Measurements from ENCODE around the gene SCARF2. TPM values are rescaled to one million over a fixed set of nuclear protein-coding genes. Genes with fewer than 3 reads are reported as not detected.
"Not testable (repeated sequence)": the region's sequence is repeated elsewhere in the genome, so short reads cannot be mapped to it uniquely, and the experiment has no call there.

The SCARF2 gene
- total and polyA plus RNA-seq, 9 donors = 8.9 to 22.9 (median 19.7) TPM

- H3K27me3 ChIP-seq (ENCODE audit: control insufficient read depth, insufficient read depth, low read length) = peaks cover 5% of the 10 kb centered on the region
- DNase-seq = no peak
- H3K4me1 ChIP-seq (ENCODE audit: control insufficient read depth, insufficient read depth, low read length) = no peaks in the 10 kb centered on the region
- H3K4me3 ChIP-seq (ENCODE audit: low read length) = no peak overlapping the region
- no peak overlapping the region for H3K27ac ChIP-seq (ENCODE audit: low read length)
- WGBS (ENCODE audit: insufficient coverage) = 91% methylated on average over 5 of the region's 9 CpGs
- no peaks in the 10 kb centered on the region for H3K9me3 ChIP-seq (replicated peaks; ENCODE audit: control insufficient read depth, low read depth, low read length)
- no peaks in the 10 kb centered on the region for H3K36me3 ChIP-seq (ENCODE audit: control insufficient read depth, insufficient read depth, low read length)
Measured at GRCh38 chr22:20383538-20383937, 54.1 kb downstream of the SCARF2 start.

GRCh38 chr22:20380486-20380885, 57.1 kb downstream of the SCARF2 start:
- Histone ChIP-seq H3K27ac (ENCODE audit: low read length) (no peak overlapping the region), H3K36me3 (ENCODE audit: control insufficient read depth, insufficient read depth, low read length) (no peaks in the 10 kb centered on the region), H3K4me1 (ENCODE audit: control insufficient read depth, insufficient read depth, low read length) (no peaks in the 10 kb centered on the region), H3K27me3 (ENCODE audit: control insufficient read depth, insufficient read depth, low read length) (peaks cover 3% of the 10 kb centered on the region), H3K4me3 (ENCODE audit: low read length) (no peak overlapping the region), H3K9me3 (replicated peaks; ENCODE audit: control insufficient read depth, low read depth, low read length) (no peaks in the 10 kb centered on the region)
- DNase-seq = no peak
- 8% methylated on average over 1 of the region's 1 CpG for WGBS (ENCODE audit: insufficient coverage)

- not testable (repeated sequence) for DNase-seq; H3K9me3 ChIP-seq (replicated peaks; ENCODE audit: control insufficient read depth, low read depth, low read length); H3K4me3 ChIP-seq (ENCODE audit: low read length); H3K27ac ChIP-seq (ENCODE audit: low read length); H3K27me3 ChIP-seq (ENCODE audit: control insufficient read depth, insufficient read depth, low read length); H3K4me1 ChIP-seq (ENCODE audit: control insufficient read depth, insufficient read depth, low read length); H3K36me3 ChIP-seq (ENCODE audit: control insufficient read depth, insufficient read depth, low read length)
- WGBS (ENCODE audit: insufficient coverage) = no CpG with 5 or more reads among the region's 5 CpGs
Measured at GRCh38 chr22:20378684-20379083, 58.9 kb downstream of the SCARF2 start.

GRCh38 chr22:20378110-20378509, 59.5 kb downstream of the SCARF2 start:
- no peaks in the 10 kb centered on the region for H3K9me3 ChIP-seq (replicated peaks; ENCODE audit: control insufficient read depth, low read depth, low read length)
- no peak for DNase-seq
- H3K4me1 ChIP-seq (ENCODE audit: control insufficient read depth, insufficient read depth, low read length) = no peaks in the 10 kb centered on the region
- WGBS (ENCODE audit: insufficient coverage) = 80% methylated on average over 3 of the region's 4 CpGs
- H3K27me3 ChIP-seq (ENCODE audit: control insufficient read depth, insufficient read depth, low read length) = no peaks in the 10 kb centered on the region
- no peaks in the 10 kb centered on the region for H3K36me3 ChIP-seq (ENCODE audit: control insufficient read depth, insufficient read depth, low read length)
- no peak overlapping the region for H3K4me3 ChIP-seq (ENCODE audit: low read length)
- H3K27ac ChIP-seq (ENCODE audit: low read length) = no peak overlapping the region

GRCh38 chr22:20376983-20377382, 60.6 kb downstream of the SCARF2 start:
- not testable (repeated sequence) for DNase-seq; H3K4me3 ChIP-seq (ENCODE audit: low read length); H3K9me3 ChIP-seq (replicated peaks; ENCODE audit: control insufficient read depth, low read depth, low read length); H3K36me3 ChIP-seq (ENCODE audit: control insufficient read depth, insufficient read depth, low read length); H3K27ac ChIP-seq (ENCODE audit: low read length); H3K27me3 ChIP-seq (ENCODE audit: control insufficient read depth, insufficient read depth, low read length); H3K4me1 ChIP-seq (ENCODE audit: control insufficient read depth, insufficient read depth, low read length)
- WGBS (ENCODE audit: insufficient coverage) = 92% methylated on average over 4 of the region's 11 CpGs

- not testable (repeated sequence) for DNase-seq
- no CpG with 5 or more reads among the region's 8 CpGs for WGBS (ENCODE audit: insufficient coverage)
Measured at GRCh38 chr22:20376281-20376680, 61.3 kb downstream of the SCARF2 start.

More at GRCh38 chr22:20376281-20376680, 61.3 kb downstream of the SCARF2 start:
- not testable (repeated sequence) for H3K4me3 ChIP-seq (ENCODE audit: low read length); H3K36me3 ChIP-seq (ENCODE audit: control insufficient read depth, insufficient read depth, low read length); H3K4me1 ChIP-seq (ENCODE audit: control insufficient read depth, insufficient read depth, low read length); H3K27me3 ChIP-seq (ENCODE audit: control insufficient read depth, insufficient read depth, low read length); H3K27ac ChIP-seq (ENCODE audit: low read length); H3K9me3 ChIP-seq (replicated peaks; ENCODE audit: control insufficient read depth, low read depth, low read length)

Other genes starting within 250 kb of the SCARF2 start
- 7.3 TPM for gene RTN4R, start 169.5 kb downstream of the SCARF2 start, total RNA-seq
- gene RTN4R, start 169.5 kb downstream of the SCARF2 start, polyA plus RNA-seq (ENCODE audit: insufficient read depth in 1 of 8, insufficient read length in 8 of 8, low replicate concordance in 1 of 8) = 10 to 100 TPM in 7 of 8 donors, 1 to 10 TPM in 1; 9.2 to 19.0 (median 13.9) TPM
- gene DGCR6L, start 117.8 kb downstream of the SCARF2 start, total RNA-seq = 72.1 TPM
- gene DGCR6L, start 117.8 kb downstream of the SCARF2 start, polyA plus RNA-seq (ENCODE audit: insufficient read depth in 1 of 8, insufficient read length in 8 of 8, low replicate concordance in 1 of 8) = 100 to 1,000 TPM in 2 of 8 donors, 10 to 100 TPM in 6; 60.9 to 152 (median 81.1) TPM
- gene ZNF74, start 43.7 kb downstream of the SCARF2 start, total RNA-seq = 12.6 TPM
- gene ZNF74, start 43.7 kb downstream of the SCARF2 start, polyA plus RNA-seq (ENCODE audit: insufficient read depth in 1 of 8, insufficient read length in 8 of 8, low replicate concordance in 1 of 8) = 10 to 100 TPM; 11.7 to 24.4 (median 16.9) TPM
- 37.4 TPM for gene KLHL22, start 58.0 kb upstream of the SCARF2 start, total RNA-seq
- gene KLHL22, start 58.0 kb upstream of the SCARF2 start, polyA plus RNA-seq (ENCODE audit: insufficient read depth in 1 of 8, insufficient read length in 8 of 8, low replicate concordance in 1 of 8) = 10 to 100 TPM; 31.3 to 39.9 (median 34.6) TPM
- gene MED15, start 69.8 kb upstream of the SCARF2 start, total RNA-seq = 15.3 TPM
- 10 to 100 TPM; 33.2 to 52.4 (median 42.9) TPM for gene MED15, start 69.8 kb upstream of the SCARF2 start, polyA plus RNA-seq (ENCODE audit: insufficient read depth in 1 of 8, insufficient read length in 8 of 8, low replicate concordance in 1 of 8)

All from muscle of leg (tissue), 11 donors.